GM21367 (cell line): Measurements from ENCODE around the gene SYMPK.

Experiments
- ATAC-seq: cut with Tn5 transposase; IDR thresholded peaks from one replicate; pipeline ENCODE4 v1.9.1; 2021; ENCODE audit not compliant: unreplicated experiment

SYMPK gene

DNA sequence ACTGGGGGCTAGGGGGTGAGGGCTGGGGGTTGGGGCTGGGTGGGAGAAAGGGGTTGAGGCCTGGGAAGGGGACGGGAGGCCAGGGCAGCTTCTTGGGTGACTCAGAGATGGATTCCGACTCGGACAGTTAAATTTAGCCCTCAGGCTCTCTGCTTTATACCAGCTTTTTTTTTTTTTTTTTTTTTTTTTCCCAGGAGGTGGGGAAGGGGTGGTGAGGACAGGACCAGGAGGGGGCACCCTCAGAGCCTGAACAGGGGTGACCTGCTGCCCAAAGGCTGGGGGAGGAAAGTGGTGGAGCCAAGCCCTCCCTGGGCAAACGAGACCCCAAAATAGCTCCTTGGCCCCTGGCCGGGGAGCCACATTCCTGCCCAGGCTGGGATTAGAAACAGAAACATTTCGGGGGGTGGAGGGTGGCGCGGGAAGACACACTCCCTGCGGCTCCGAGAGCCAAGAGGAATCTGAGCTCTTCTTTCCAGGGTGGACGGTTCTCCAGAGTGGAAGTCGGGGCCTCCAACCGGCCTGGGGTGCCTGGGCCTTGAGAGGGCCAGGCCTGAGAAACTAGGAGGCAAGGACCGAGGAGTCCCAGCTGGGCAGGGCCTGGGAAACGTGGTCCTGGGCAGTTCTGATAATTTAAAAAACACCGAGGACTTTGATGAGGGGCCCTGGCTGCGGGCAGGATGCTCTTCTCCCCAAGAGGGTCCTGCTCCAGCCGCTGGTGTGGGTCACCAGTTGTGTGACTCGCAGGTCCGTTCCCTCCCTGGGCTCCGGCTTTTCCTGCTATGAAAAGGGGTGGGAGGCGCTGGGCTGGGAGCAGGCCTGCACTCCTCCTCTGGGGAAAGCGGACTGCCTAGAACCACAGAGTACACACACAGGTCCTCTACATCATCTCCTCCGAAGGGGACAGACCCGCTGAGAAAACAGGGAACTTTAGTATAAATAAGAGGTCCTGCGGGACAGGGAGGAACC lies 79.8 kb downstream of the SYMPK start:
- ATAC-seq: no peak

GRCh38 chr19:45782162-45782691 lies 80.7 kb downstream of the SYMPK start, which contains the start of gene DMPK:
DMPK (minus strand) TSS chr19:45782490; CDS start chr19:45782352, 138 bp downstream.
- ATAC-seq: no peak

GRCh38 chr19:45781214-45782161 lies 81.5 kb downstream of the SYMPK start:
- no peak for ATAC-seq

DNA sequence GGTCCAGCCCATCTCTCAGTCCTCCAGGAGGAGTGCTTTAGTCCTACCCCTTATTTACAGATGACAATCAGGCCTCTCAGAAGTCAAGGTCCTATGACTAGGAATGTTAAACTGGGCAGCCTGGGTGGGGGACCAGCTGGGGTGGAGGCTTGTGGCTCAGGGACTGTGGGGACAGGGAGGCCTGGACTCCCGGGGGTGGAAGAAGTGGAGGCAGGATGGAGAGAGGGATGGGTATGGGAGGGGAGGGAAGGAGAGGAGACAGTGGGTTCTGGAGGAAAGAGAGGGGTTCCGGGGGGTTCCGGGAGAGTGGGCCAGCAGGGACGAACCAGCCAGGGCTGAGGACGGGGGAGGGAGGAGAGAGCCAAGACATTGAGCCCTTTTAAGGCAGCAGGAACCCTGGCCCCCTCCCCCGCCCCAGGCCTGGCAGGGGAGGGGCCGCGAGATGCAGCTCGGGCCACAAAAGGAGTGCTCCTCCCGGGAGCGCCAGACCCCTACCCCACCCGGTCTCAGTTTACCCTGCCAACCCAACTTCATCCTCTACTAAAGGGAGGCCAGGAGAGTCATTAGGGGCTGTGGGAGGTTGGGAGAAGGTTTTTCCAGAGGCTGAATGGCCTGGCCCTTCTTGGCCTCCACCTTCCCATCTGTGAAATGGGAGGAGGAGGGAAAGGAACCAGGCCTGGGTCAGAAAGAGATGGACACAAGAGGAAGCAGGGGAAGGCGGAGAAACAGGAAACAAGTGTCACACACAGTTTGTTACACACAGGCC lies 82.3 kb downstream of the SYMPK start:
- no peak for ATAC-seq

- ATAC-seq: no peak
These were observed 82.8 kb downstream of the SYMPK start for GRCh38 chr19:45780146-45780447.

DNA sequence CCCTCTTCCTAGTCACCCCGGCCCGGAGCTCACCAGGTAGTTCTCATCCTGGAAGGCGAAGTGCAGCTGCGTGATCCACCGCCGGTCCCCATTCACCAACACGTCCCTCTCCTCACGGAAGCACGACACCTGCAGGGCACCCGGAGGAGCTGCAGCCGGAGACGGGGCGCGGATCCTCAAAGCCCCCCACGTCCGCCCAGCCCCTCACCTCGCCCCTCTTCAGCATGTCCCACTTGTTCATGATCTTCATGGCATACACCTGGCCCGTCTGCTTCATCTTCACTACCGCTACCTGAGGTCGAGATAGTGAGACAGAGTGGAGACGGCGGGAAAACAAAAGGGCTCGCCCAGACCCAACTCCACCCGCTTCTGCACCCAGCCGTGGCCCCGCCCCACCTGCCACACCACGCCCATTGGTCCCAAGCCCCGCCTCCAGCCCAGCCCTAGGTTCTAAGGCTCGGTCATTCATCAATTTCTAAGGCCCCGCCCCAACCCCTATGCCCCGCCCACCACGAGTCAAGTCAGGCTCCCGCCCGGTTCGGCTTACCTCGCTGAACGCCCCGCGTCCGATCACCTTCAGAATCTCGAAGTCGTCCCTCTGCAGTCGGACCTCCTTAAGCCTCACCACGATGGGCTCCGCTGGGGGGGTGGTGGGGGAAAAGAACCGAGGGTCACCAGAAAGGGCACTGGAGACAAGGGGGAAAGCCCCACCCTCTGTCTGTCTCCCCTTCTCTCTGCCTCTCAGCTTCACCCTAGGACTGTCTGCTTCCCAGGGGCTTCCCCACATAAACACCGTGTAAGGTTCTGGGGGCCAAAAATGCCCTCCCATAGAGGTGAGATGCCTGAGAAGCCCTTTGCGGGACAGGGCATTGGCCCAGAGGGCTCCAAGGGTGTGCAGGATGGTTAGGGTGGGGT lies 83.5 kb downstream of the SYMPK start:
- ATAC-seq: peak; percentile 62

DNA sequence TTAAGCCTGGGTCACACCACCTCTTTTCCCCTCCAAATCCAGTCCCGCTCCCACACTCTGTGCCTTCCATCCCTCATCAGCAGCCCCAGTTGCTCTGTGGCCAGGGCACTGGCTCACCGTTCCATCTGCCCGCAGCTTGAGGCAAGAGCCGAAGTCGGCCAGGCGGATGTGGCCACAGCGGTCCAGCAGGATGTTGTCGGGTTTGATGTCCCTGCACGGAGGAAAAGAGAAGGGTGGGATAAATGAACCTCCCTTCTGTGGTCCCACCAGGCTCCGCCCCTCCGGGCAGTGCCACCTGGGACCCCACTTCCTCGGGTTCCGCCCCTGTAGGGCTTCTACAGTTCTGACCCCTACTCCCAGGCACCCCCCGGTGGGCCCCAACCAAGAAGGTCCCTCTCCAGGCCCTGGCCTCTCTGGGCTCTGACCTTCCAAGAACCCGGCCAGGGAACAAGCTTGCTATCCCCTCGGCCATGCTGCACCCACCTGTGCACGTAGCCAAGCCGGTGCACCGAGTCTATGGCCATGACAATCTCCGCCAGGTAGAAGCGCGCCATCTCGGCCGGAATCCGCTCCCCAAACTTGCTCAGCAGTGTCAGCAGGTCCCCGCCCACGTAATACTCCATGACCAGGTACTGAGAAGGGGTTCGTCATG lies 84.8 kb downstream of the SYMPK start:
- ATAC-seq: no peak

- no peak for ATAC-seq
These were observed 85.5 kb downstream of the SYMPK start for GRCh38 chr19:45777395-45777961.

GRCh38 chr19:45774765-45775164 lies 88.2 kb downstream of the SYMPK start:
- ATAC-seq: no peak

- no peak for ATAC-seq
These were observed 89.6 kb downstream of the SYMPK start for GRCh38 chr19:45773384-45773783.

DNA sequence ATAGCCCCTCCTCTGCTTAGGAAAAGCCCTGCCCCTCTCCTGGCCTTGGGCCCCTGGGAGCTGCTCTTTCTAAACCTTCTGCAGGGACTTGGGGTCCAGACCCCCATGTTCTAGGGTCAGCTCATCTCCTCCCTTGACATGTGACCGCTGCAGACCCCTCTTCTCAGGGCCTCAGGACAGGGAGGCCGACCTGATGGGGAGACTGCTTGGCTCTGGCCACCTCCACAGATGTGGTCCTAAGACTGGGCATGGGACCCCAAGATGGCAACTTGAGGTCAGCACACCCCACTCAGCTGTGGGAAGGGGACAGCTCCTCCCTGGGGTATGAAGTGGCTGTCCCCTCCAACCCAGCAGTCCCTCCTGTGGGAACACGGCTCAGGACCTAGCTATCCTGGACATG lies 90.0 kb downstream of the SYMPK start:
- no peak for ATAC-seq

DNA sequence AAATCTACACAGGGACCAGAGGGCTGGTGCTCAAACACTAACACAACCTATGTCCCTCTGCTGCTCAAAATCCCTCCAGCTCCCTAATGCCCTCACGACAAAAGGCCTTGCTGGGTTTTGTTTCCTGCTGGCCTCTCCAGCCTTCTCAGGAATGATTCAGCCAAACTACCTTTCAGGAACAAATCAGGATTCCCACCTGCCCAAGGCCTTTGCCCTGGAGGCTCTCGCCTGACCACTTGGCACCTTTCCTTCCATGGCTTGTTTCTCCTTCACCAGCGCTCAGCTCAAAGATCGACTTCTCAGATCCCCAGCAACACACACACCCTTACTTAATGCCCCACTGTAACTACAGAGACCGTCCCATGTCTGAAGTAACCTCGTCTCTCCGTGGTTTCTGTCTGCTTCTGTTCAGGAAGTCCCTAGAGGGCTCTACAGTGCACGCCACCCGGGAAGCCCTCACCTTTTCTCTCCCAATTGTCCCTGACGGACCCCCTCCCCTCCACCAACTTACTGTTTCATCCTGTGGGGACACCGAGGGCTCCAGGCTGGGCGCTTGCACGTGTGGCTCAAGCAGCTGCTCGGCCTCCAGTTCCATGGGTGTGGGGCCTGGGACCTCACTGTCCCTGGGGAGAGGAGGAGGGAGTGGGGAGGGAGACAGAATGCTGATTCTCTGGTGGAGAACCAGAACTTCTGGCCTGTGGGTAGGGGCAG lies 90.7 kb downstream of the SYMPK start:
- no peak for ATAC-seq

GRCh38 chr19:45771311-45771933 lies 91.5 kb downstream of the SYMPK start:
- ATAC-seq: no peak

DNA sequence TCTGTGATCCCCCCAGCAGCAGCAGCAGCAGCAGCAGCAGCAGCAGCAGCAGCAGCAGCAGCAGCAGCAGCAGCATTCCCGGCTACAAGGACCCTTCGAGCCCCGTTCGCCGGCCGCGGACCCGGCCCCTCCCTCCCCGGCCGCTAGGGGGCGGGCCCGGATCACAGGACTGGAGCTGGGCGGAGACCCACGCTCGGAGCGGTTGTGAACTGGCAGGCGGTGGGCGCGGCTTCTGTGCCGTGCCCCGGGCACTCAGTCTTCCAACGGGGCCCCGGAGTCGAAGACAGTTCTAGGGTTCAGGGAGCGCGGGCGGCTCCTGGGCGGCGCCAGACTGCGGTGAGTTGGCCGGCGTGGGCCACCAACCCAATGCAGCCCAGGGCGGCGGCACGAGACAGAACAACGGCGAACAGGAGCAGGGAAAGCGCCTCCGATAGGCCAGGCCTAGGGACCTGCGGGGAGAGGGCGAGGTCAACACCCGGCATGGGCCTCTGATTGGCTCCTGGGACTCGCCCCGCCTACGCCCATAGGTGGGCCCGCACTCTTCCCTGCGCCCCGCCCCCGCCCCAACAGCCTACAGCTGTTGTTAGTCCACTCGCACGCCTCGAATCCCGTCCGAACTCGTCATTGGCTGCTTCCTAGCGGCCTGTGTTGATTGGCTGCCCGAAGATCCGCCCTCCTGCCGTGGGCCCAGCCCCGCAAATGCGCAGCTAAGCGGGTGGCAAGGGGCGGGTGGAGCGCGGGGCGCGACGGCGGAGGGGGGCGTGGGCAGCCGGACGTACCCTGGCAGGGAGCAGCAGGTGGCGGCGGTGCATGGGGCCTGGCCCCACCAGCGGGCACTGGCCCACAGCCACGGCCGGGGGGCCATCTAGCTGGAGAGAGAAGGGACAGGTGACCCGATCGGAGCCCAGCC lies 92.5 kb downstream of the SYMPK start:
- ATAC-seq: peak; percentile 37

- ATAC-seq: no peak
These were observed 93.1 kb downstream of the SYMPK start for GRCh38 chr19:45769821-45770191.

DNA sequence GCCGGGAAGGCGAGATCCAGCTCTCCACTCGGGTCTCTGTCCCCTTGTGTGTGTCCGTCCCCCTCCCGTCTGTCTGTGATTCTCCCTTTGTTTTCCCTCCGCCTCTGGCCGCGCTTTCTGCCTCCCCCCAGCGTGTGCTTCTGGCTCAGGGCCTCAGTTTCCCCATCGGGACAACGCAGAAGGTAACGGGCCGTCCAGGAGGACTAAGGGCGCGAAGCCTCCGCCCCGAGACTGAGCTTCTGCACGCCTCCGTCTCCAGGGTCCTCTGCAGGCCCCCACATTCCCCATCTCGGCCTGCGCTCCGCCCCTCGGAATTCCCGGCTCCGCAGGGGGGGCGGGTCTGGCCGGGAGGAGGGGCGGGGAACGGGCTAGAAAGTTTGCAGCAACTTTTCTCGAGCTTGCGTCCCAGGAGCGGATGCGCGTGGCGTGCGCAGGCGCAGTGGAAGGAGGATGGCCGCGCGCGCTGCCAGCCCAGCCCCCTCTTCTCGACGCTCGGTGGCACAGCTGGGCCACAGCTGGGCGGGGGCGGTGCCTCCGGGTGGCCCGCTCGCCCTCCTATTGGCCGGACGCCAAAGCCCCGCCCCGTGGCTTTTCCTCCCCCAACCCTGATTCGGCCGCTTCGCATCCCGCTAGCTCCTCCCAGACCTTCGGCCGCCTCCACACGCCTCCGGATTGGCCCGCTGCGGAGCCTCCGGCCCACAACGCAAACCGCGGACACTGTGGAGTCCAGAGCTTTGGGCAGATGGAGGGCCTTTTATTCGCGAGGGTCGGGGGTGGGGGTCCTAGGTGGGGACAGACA lies 93.8 kb downstream of the SYMPK start, which contains the start of gene SIX5:
Gene SIX5 (minus strand): TSS at position 269 of the 799 bp plus-strand sequence. CDS start 408 bp downstream, outside the sequence.
- ATAC-seq: peak; percentile 51
